Measurements from ENCODE around the gene USP17L5.
"Not testable (repeated sequence)": the region's sequence is repeated elsewhere in the genome, so short reads cannot be mapped to it uniquely, and the experiment has no call there.

USP17L5 gene

GRCh38 chr4:9339103-9339502 lies at the start of gene USP17L5:
Gene USP17L5, plus strand, starts transcription at chr4:9339403. Its CDS starts 0 bp downstream, at chr4:9339403.
- not testable (repeated sequence) for DNase-seq

GRCh38 chr4:9324191-9324590 lies 15.0 kb upstream of the USP17L5 start:
- DNase-seq = not testable (repeated sequence)

GRCh38 chr4:9324865-9325264 lies 14.3 kb upstream of the USP17L5 start, which contains the start of gene USP17L24:
Gene USP17L24, plus strand, starts transcription at chr4:9325165. Its CDS starts 0 bp downstream, at chr4:9325165.
- DNase-seq = not testable (repeated sequence)

- not testable (repeated sequence) for DNase-seq
These were observed 9.6 kb upstream of the USP17L5 start, which contains the start of gene USP17L25 for GRCh38 chr4:9329611-9330010. Gene USP17L25, plus strand, starts transcription at chr4:9329911. Its CDS starts 0 bp downstream, at chr4:9329911.

- not testable (repeated sequence) for DNase-seq
These were observed 4.8 kb upstream of the USP17L5 start, which contains the start of gene USP17L26 for GRCh38 chr4:9334358-9334757. Gene USP17L26, plus strand, starts transcription at chr4:9334658. Its CDS starts 0 bp downstream, at chr4:9334658.

GRCh38 chr4:9343848-9344247 lies 4.6 kb downstream of the USP17L5 start, which contains the start of gene USP17L27:
Gene USP17L27, plus strand, starts transcription at chr4:9344148. Its CDS starts 0 bp downstream, at chr4:9344148.
- DNase-seq = not testable (repeated sequence)

- not testable (repeated sequence) for DNase-seq
These were observed 9.4 kb downstream of the USP17L5 start, which contains the start of gene USP17L28 for GRCh38 chr4:9348593-9348992. Gene USP17L28, plus strand, starts transcription at chr4:9348893. Its CDS starts 0 bp downstream, at chr4:9348893.

GRCh38 chr4:9350866-9351265 lies 11.7 kb downstream of the USP17L5 start:
- DNase-seq = not testable (repeated sequence)

GRCh38 chr4:9353338-9353737 lies 14.1 kb downstream of the USP17L5 start, which contains the start of gene USP17L29:
Gene USP17L29, plus strand, starts transcription at chr4:9353638. Its CDS starts 0 bp downstream, at chr4:9353638.
- not testable (repeated sequence) for DNase-seq

GRCh38 chr4:9362829-9363228 lies 23.6 kb downstream of the USP17L5 start, which contains the start of gene USP17L30:
Gene USP17L30, plus strand, starts transcription at chr4:9363129. Its CDS starts 0 bp downstream, at chr4:9363129.
- not testable (repeated sequence) for DNase-seq

- DNase-seq = peak; percentile 3
These were observed 40.7 kb downstream of the USP17L5 start for GRCh38 chr4:9379881-9380280.

GRCh38 chr4:9381012-9381534 lies 41.9 kb downstream of the USP17L5 start:
- DNase-seq = not testable (repeated sequence)

GRCh38 chr4:9384126-9384525 lies 44.9 kb downstream of the USP17L5 start:
- DNase-seq = no peak

GRCh38 chr4:9389001-9389400 lies 49.8 kb downstream of the USP17L5 start:
- DNase-seq = not testable (repeated sequence)

Data from DMS79 (cell line).